Duodenal mucosa (tissue), 2 donors: Measurements from ENCODE around the gene SCN2B.

Experiments
- H3K27ac ChIP-seq: one replicate; pipeline ENCODE4 v1.7.0; 2013; ENCODE audit warnings: low read depth, low read length
- H3K27me3 ChIP-seq, 2 donors: one replicate each; pipeline ENCODE4 v1.7.0; 2013; ENCODE audit warnings: low read length in 2 of 2, control low read depth in 1 of 2; ENCODE audit not compliant: insufficient read depth in 2 of 2, control insufficient read depth in 1 of 2
- H3K36me3 ChIP-seq, 2 donors: one replicate each; pipeline ENCODE4 v1.7.0; 2013; ENCODE audit warnings: low read length in 2 of 2, control low read depth in 1 of 2; ENCODE audit not compliant: insufficient read depth in 2 of 2, control insufficient read depth in 1 of 2
- H3K4me1 ChIP-seq, 2 donors: one replicate each; pipeline ENCODE4 v1.7.0; 2013; ENCODE audit warnings: low read length in 2 of 2, control low read depth in 1 of 2; ENCODE audit not compliant: insufficient read depth in 2 of 2, control insufficient read depth in 1 of 2
- H3K4me3 ChIP-seq, 2 donors: one replicate each; pipeline ENCODE4 v1.7.0; 2013; ENCODE audit warnings: low read length in 2 of 2, low read depth in 1 of 2
- H3K9ac ChIP-seq, 2 donors: one replicate each; pipeline ENCODE4 v1.7.0; 2013; ENCODE audit warnings: low read length in 2 of 2, low read depth in 1 of 2
- H3K9me3 ChIP-seq, 2 donors: one replicate each; pipeline ENCODE4 v1.7.0; 2013; ENCODE audit warnings: low read length in 2 of 2, control low read depth in 1 of 2; ENCODE audit not compliant: control insufficient read depth in 1 of 2

Gene SCN2B

GRCh38 chr11:118148240-118148639 is 28.2 kb downstream of the SCN2B start:
- H3K9me3 ChIP-seq: no peaks in the 10 kb centered on the region
- H3K9ac ChIP-seq: no peak overlapping the region
- H3K27me3 ChIP-seq: peaks cover 47 to 52% of the 10 kb centered on the region in 2 donors
- no peak overlapping the region for H3K4me3 ChIP-seq
- peaks cover 0 to 7% of the 10 kb centered on the region in 2 donors for H3K4me1 ChIP-seq
- H3K27ac ChIP-seq: no peak overlapping the region
- no peaks in the 10 kb centered on the region for H3K36me3 ChIP-seq

- Histone ChIP-seq H3K9me3 (no peaks in the 10 kb centered on the region), H3K9ac (no peak overlapping the region), H3K4me3 (no peak overlapping the region), H3K27ac (no peak overlapping the region), H3K36me3 (no peaks in the 10 kb centered on the region), H3K4me1 (peaks cover 0 to 7% of the 10 kb centered on the region in 2 donors), H3K27me3 (peaks cover 49 to 51% of the 10 kb centered on the region in 2 donors)
These were observed 28.9 kb downstream of the SCN2B start for GRCh38 chr11:118147502-118147901.

GRCh38 chr11:118146554-118146953 is 29.9 kb downstream of the SCN2B start:
- Histone ChIP-seq H3K4me1 (peaks cover 0 to 7% of the 10 kb centered on the region in 2 donors), H3K4me3 (no peak overlapping the region), H3K9ac (no peak overlapping the region), H3K9me3 (no peaks in the 10 kb centered on the region), H3K27ac (no peak overlapping the region), H3K27me3 (peaks cover 40 to 47% of the 10 kb centered on the region in 2 donors), H3K36me3 (no peaks in the 10 kb centered on the region)

- H3K27me3 ChIP-seq: peaks cover 35 to 43% of the 10 kb centered on the region in 2 donors
- peak overlapping the region; percentile 37 to 45 for H3K9ac ChIP-seq
- no peak overlapping the region for H3K27ac ChIP-seq
These were observed 30.9 kb downstream of the SCN2B start for GRCh38 chr11:118145285-118146227.

GRCh38 chr11:118144301-118145268 is 31.9 kb downstream of the SCN2B start:
- H3K9ac ChIP-seq: no peak overlapping the region
- no peak overlapping the region for H3K27ac ChIP-seq
- H3K36me3 ChIP-seq: no peaks in the 10 kb centered on the region
- no peaks in the 10 kb centered on the region for H3K9me3 ChIP-seq
- H3K4me1 ChIP-seq: peaks cover 0 to 7% of the 10 kb centered on the region in 2 donors
- no peak overlapping the region for H3K4me3 ChIP-seq
- peaks cover 31 to 34% of the 10 kb centered on the region in 2 donors for H3K27me3 ChIP-seq

More at GRCh38 chr11:118145285-118146227, 30.9 kb downstream of the SCN2B start:
- Histone ChIP-seq H3K4me3 (peak overlapping the region; percentile 67 to 73), H3K4me1 (peaks cover 0 to 7% of the 10 kb centered on the region in 2 donors), H3K9me3 (no peaks in the 10 kb centered on the region), H3K36me3 (no peaks in the 10 kb centered on the region)

GRCh38 chr11:118143661-118144185 is 32.7 kb downstream of the SCN2B start:
- H3K9me3 ChIP-seq: no peaks in the 10 kb centered on the region
- H3K27me3 ChIP-seq: peaks cover 30 to 31% of the 10 kb centered on the region in 2 donors
- H3K36me3 ChIP-seq: no peaks in the 10 kb centered on the region
- no peak overlapping the region for H3K27ac ChIP-seq
- H3K4me3 ChIP-seq: no peak overlapping the region
- H3K4me1 ChIP-seq: peaks cover 0 to 7% of the 10 kb centered on the region in 2 donors
- H3K9ac ChIP-seq: no peak overlapping the region

- Histone ChIP-seq H3K9ac (no peak overlapping the region), H3K27ac (no peak overlapping the region), H3K4me1 (peaks cover 0 to 7% of the 10 kb centered on the region in 2 donors), H3K27me3 (peaks cover 25 to 31% of the 10 kb centered on the region in 2 donors), H3K4me3 (no peak overlapping the region), H3K9me3 (no peaks in the 10 kb centered on the region), H3K36me3 (no peaks in the 10 kb centered on the region)
These were observed 33.6 kb downstream of the SCN2B start for GRCh38 chr11:118142809-118143208.

- Histone ChIP-seq H3K27me3 (peaks cover 24 to 26% of the 10 kb centered on the region in 2 donors), H3K9ac (no peak overlapping the region), H3K27ac (no peak overlapping the region), H3K4me3 (no peak overlapping the region), H3K4me1 (peaks cover 0 to 7% of the 10 kb centered on the region in 2 donors), H3K36me3 (no peaks in the 10 kb centered on the region), H3K9me3 (no peaks in the 10 kb centered on the region)
These were observed 34.4 kb downstream of the SCN2B start for GRCh38 chr11:118142081-118142480.

GRCh38 chr11:118139578-118139977 is 36.9 kb downstream of the SCN2B start:
- Histone ChIP-seq H3K9ac (no peak overlapping the region), H3K36me3 (no peaks in the 10 kb centered on the region), H3K4me1 (no peaks in the 10 kb centered on the region)

More at GRCh38 chr11:118139578-118139977, 36.9 kb downstream of the SCN2B start:
- Histone ChIP-seq H3K27me3 (peaks cover 24 to 26% of the 10 kb centered on the region in 2 donors), H3K27ac (no peak overlapping the region), H3K4me3 (no peak overlapping the region), H3K9me3 (no peaks in the 10 kb centered on the region)
